A549 (cell line): ENCODE measurements around the gene FOLR2. TPM values are rescaled to one million over a fixed set of nuclear protein-coding genes. Genes with fewer than 3 reads are reported as not detected.

ENCODE experiments used
- ATAC-seq, 2 experiments: fragments of 200-7000 bp in 1 of 2; fragments of >200 bp in 1 of 2; cut with Nextera tagmentation in 1 of 2; cut with Tn5 transposase in 1 of 2; 3 replicates each; pipeline versions ENCODE4 v1.8.0 to v1.9.1; 2018 to 2020; ENCODE audit warnings: mild to moderate bottlenecking in 1 of 2, moderate library complexity in 1 of 2
- CTCF ChIA-PET: fragments of 300-600 bp; sonication (Branson Sonifier 250); formaldehyde crosslinking; extraction: SDS; loops from one replicate; lab custom pipeline; 2021; ENCODE audit warnings: antibody characterized with exemption, inconsistent platforms; lab: Yijun Ruan, JAX
- POLR2A ChIA-PET: fragments of 350-600 bp; formaldehyde crosslinking; extraction: SDS; loops from one replicate; lab custom pipeline; 2021; ENCODE audit warnings: antibody characterized with exemption, inconsistent platforms; lab: Yijun Ruan, JAX
- DNase-seq, 2 experiments: peaks; one replicate each; pipeline versions ENCODE4 v3.0.0 to v3.0.0-alpha.2; 2011 to 2016; ENCODE audit warnings: low read depth in 1 of 2, low spot score in 1 of 2
- FAIRE-seq: peaks from 2 replicates; lab custom pipeline; 2011; peaks lifted over from hg19 to GRCh38; lab: Jason Lieb, UNC
- H3K27ac ChIP-seq, 2 experiments: fragments of >200 bp; sonication (Bioruptor Twin); formaldehyde crosslinking; 3 replicates each; pipeline ENCODE4 v1.5.1; 2016 to 2017
- H3K4me1 ChIP-seq: fragments of >200 bp; sonication (Bioruptor Twin); formaldehyde crosslinking; 3 replicates; pipeline ENCODE4 v1.6.1; 2016
- H3K4me2 ChIP-seq: fragments of >200 bp; sonication (Bioruptor Twin); formaldehyde crosslinking; 3 replicates; pipeline ENCODE4 v1.6.1; 2016
- H3K4me3 ChIP-seq: fragments of >200 bp; sonication (Bioruptor Twin); formaldehyde crosslinking; 3 replicates; pipeline ENCODE4 v1.5.1; 2016
- H3K9me3 ChIP-seq: fragments of >200 bp; sonication (Bioruptor Twin); formaldehyde crosslinking; 3 replicates; pipeline ENCODE4 v1.6.1; 2016
- ATOH8 ChIP-seq: fragments of 250-450 bp; sonication (Bioruptor Pico); IDR thresholded peaks from 2 replicates; pipeline ENCODE4 v1.5.0; 2020; ENCODE audit warnings: low read depth, mild to moderate bottlenecking, moderate library complexity
- BCL3 ChIP-seq: fragments of >200 bp; sonication (Bioruptor Twin); formaldehyde crosslinking; IDR thresholded peaks from 3 replicates; pipeline ENCODE4 v1.6.1; 2016
- CBX8 ChIP-seq: fragments of 200-600 bp; sonication (generic); IDR thresholded peaks from 2 replicates; pipeline ENCODE4 v1.6.1; 2016
- CEBPB ChIP-seq, 2 experiments: fragments of >200 bp in 1 of 2; sonication (Bioruptor Twin) in 1 of 2; formaldehyde crosslinking in 1 of 2; IDR thresholded peaks; 2 replicates each; pipeline ENCODE4 v1.6.1; 2012 to 2016
- CTCF ChIP-seq: fragments of >200 bp; sonication (Bioruptor Twin); formaldehyde crosslinking; IDR thresholded peaks from 3 replicates; pipeline ENCODE4 v1.5.1; 2016
- EHF ChIP-seq: fragments of 250-450 bp; sonication (Bioruptor Pico); IDR thresholded peaks from 2 replicates; pipeline ENCODE4 v1.5.0; 2020; ENCODE audit warnings: mild to moderate bottlenecking
- EHMT2 ChIP-seq: fragments of 200-600 bp; sonication (generic); IDR thresholded peaks from 2 replicates; pipeline ENCODE4 v1.6.1; 2016; ENCODE audit warnings: antibody characterized with exemption, low read depth, mild to moderate bottlenecking, moderate library complexity
- FOSL2 ChIP-seq, 2 experiments: fragments of 450-650 bp in 1 of 2; fragments of >200 bp in 1 of 2; sonication (Bioruptor Twin) in 1 of 2; formaldehyde crosslinking; IDR thresholded peaks; 2 replicates each; pipeline versions ENCODE4 v1.5.0 to v1.6.1; 2016 to 2020; ENCODE audit warnings: mild to moderate bottlenecking in 1 of 2, moderate library complexity in 1 of 2
- FOXS1 ChIP-seq: fragments of 250-450 bp; sonication (Bioruptor Pico); IDR thresholded peaks from 2 replicates; pipeline ENCODE4 v1.5.0; 2020; ENCODE audit warnings: mild to moderate bottlenecking, moderate library complexity
- GATA3 ChIP-seq: IDR thresholded peaks from 2 replicates; pipeline ENCODE4 v1.6.1; 2012; ENCODE audit warnings: borderline replicate concordance
- HDAC2 ChIP-seq: fragments of 200-600 bp; sonication (generic); IDR thresholded peaks from 2 replicates; pipeline ENCODE4 v1.6.1; 2016
- HEYL ChIP-seq: fragments of 250-450 bp; sonication (Bioruptor Pico); IDR thresholded peaks from 2 replicates; pipeline ENCODE4 v1.8.0; 2021; ENCODE audit warnings: mild to moderate bottlenecking, moderate library complexity
- HMGXB4 ChIP-seq: fragments of 250-450 bp; sonication (Bioruptor Pico); IDR thresholded peaks from 2 replicates; pipeline ENCODE4 v1.5.0; 2021; ENCODE audit warnings: mild to moderate bottlenecking, moderate library complexity, borderline replicate concordance
- HOXB5 ChIP-seq: fragments of 250-450 bp; sonication (Bioruptor Pico); IDR thresholded peaks from 2 replicates; pipeline ENCODE4 v1.5.0; 2020; ENCODE audit warnings: mild to moderate bottlenecking, moderate library complexity
- PBX3 ChIP-seq: IDR thresholded peaks from 2 replicates; pipeline ENCODE4 v1.6.1; 2012
- POLR2AphosphoS2 ChIP-seq: conservative IDR thresholded peaks from 2 replicates; pipeline ENCODE4 v1.6.1; 2012; ENCODE audit warnings: low read length, improper control_type of control experiment, inconsistent platforms
- RARB ChIP-seq: fragments of 250-450 bp; sonication (Bioruptor Pico); IDR thresholded peaks from 2 replicates; pipeline ENCODE4 v1.8.0; 2021; ENCODE audit warnings: mild to moderate bottlenecking, moderate library complexity
- RFX5 ChIP-seq: fragments of 450-650 bp; IDR thresholded peaks from 2 replicates; pipeline ENCODE4 v1.7.1; 2014; ENCODE audit warnings: antibody characterized with exemption, mild to moderate bottlenecking, moderate library complexity
- SMC3 ChIP-seq: fragments of >200 bp; sonication (Bioruptor Twin); formaldehyde crosslinking; IDR thresholded peaks from 3 replicates; pipeline ENCODE4 v1.6.1; 2018; ENCODE audit warnings: inconsistent platforms
- TP53 ChIP-seq: fragments of 250-450 bp; sonication (Bioruptor Pico); IDR thresholded peaks from 2 replicates; pipeline ENCODE4 v1.5.0; 2021; ENCODE audit warnings: mild to moderate bottlenecking, moderate library complexity
- WGBS: methylation state at CpG from one replicate; pipeline ENCODE4 v1.1.6; 2017; ENCODE audit errors: missing lambda C conversion rate; 5-methylcytosine and 5-hydroxymethylcytosine counted together
- polyA plus RNA-seq, 4 experiments: library from polyadenylated mRNA; depleted of rRNA in 3 of 4; stranded (reverse); fragments of >200 nt; fragmentation: RNase III in 1 of 4; extraction: RNeasy Plus Mini Kit Qiagen cat#74134 plus additional on column Dnase treatment in 1 of 4; gene quantifications; 2 replicates in 3 of 4; 3 replicates in 1 of 4; pipeline ENCODE4 v1.2.3, GENCODE V29; 2011 to 2017

FOLR2 gene
- polyA plus RNA-seq, 2 of the 4 experiments (the other 2 are of a cell fraction): not detected

- ChIA-PET CTCF (interaction anchor here (1.0 to 6.0 kb wide), 5 partner anchors 11 to 252 kb away, joined by 3 to 48 read pairs (median 3); no protein-coding TSS in a partner anchor), POLR2A (no interaction called here)
- Histone ChIP-seq H3K4me2 (0 out of 3 replicates have a peak overlapping the region, but pooled peaks have one; percentile 15), H3K27ac (no peak overlapping the region), H3K9me3 (no peaks in the 10 kb centered on the region), H3K4me1 (peaks cover 14% of the 10 kb centered on the region; the same call in 2 of the 3 replicates), H3K4me3 (no peak overlapping the region)
- no peak for DNase-seq
- ATAC-seq: no peak
- TF ChIP-seq FOSL2 (IDR thresholded peaks at IDR 0.05): no peak
- no peak for TF ChIP-seq FOSL2 (CRISPR knock-in tag; IDR thresholded peaks at IDR 0.05)
- no peak for TF ChIP-seq CTCF
- no peak for TF ChIP-seq RARB (CRISPR knock-in tag)
- no peak for TF ChIP-seq BCL3
- TF ChIP-seq EHF: no peak
- no peak for TF ChIP-seq HEYL (CRISPR knock-in tag)
- WGBS: 54% methylated on average over 7 of the region's 7 CpGs
- FAIRE-seq: no peak
These were observed 37.4 kb upstream of the FOLR2 start for GRCh38 chr11:72179049-72179803.

- POLR2A ChIA-PET: no interaction called here
These were observed 36.7 kb upstream of the FOLR2 start for GRCh38 chr11:72179804-72180396.

More at GRCh38 chr11:72179804-72180396, 36.7 kb upstream of the FOLR2 start:
- ATAC-seq: no peak
- no peak for TF ChIP-seq EHMT2
- TF ChIP-seq HDAC2: no peak
- TF ChIP-seq PBX3: no peak
- no peak for TF ChIP-seq SMC3
- TF ChIP-seq CBX8: no peak
- no peak for TF ChIP-seq POLR2AphosphoS2
- TF ChIP-seq FOXS1 (CRISPR knock-in tag): no peak
- TF ChIP-seq EHF: no peak
- no peak for TF ChIP-seq GATA3
- TF ChIP-seq CTCF: no peak
- no peak for TF ChIP-seq ATOH8
- no peak for TF ChIP-seq HMGXB4
- TF ChIP-seq RFX5: no peak
- no peak for TF ChIP-seq CEBPB (IDR thresholded peaks at IDR 0.05)
- no peak for TF ChIP-seq HOXB5 (CRISPR knock-in tag)
- TF ChIP-seq FOSL2 (IDR thresholded peaks at IDR 0.05): no peak
- no peak for TF ChIP-seq FOSL2 (CRISPR knock-in tag; IDR thresholded peaks at IDR 0.05)
- no peak for TF ChIP-seq TP53 (CRISPR knock-in tag)
- Histone ChIP-seq H3K4me3 (no peak overlapping the region), H3K4me2 (no peak overlapping the region), H3K4me1 (peaks cover 11% of the 10 kb centered on the region; the same call in 2 of the 3 replicates), H3K27ac (no peak overlapping the region), H3K9me3 (no peaks in the 10 kb centered on the region)
- CTCF ChIA-PET: interaction anchor here (1.1 to 6.0 kb wide), 6 partner anchors 34 to 291 kb away, joined by 3 to 48 read pairs (median 4); no protein-coding TSS in a partner anchor
- no peak for FAIRE-seq
- DNase-seq: no peak
- WGBS: 63% methylated on average over 4 of the region's 4 CpGs
